GM06990 (cell line): ENCODE measurements around the gene TMEM272.
A peak's percentile ranks its signal among the peaks of the same experiment; 100 is the strongest.

ENCODE experiments used
- DNase-seq: peaks from one replicate; pipeline ENCODE4 v3.0.0-alpha.2; 2011; ENCODE audit not compliant: insufficient read length; ENCODE audit errors: extremely low read depth
- H3K27me3 ChIP-seq: replicated peaks from 2 replicates; pipeline ENCODE4 v1.6.0; 2011; ENCODE audit warnings: low read length; ENCODE audit not compliant: control insufficient read depth, insufficient read depth
- H3K36me3 ChIP-seq: 2 replicates; pipeline ENCODE4 v1.5.1; 2011; ENCODE audit warnings: low read length; ENCODE audit not compliant: control insufficient read depth, insufficient read depth
- H3K4me3 ChIP-seq: replicated peaks from 2 replicates; pipeline ENCODE4 v1.5.1; 2011; ENCODE audit warnings: low read depth, mild to moderate bottlenecking, control low read depth, low read length
- TF ChIP-seq, protein P1 (sequence below): IDR thresholded peaks from 2 replicates; pipeline ENCODE4 v1.5.1; 2011; ENCODE audit warnings: low read length, control low read depth, mild to moderate bottlenecking, inconsistent platforms; ENCODE audit not compliant: insufficient read depth, poor library complexity, severe bottlenecking

TMEM272 gene

DNA sequence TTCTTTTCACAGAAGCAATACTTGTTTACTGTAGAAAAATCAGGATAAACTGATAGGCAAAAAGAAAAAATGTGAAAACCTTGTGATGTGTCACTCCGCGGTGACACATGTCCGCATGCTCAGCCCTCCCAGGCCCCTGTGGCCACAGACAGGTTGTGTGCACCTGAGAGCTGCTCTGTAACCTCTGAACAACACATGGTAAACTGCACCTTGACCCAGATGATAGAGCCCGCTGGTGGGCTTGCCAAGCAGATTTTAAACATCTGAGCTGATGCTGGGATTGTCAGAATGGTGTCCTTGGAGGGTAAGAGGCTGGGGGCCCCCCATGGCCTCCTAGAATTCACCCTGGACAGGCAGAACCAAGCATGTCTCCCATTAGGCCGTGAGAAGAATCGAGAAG lies 74.8 kb downstream of the TMEM272 start:
- TF ChIP-seq, protein P1, sequence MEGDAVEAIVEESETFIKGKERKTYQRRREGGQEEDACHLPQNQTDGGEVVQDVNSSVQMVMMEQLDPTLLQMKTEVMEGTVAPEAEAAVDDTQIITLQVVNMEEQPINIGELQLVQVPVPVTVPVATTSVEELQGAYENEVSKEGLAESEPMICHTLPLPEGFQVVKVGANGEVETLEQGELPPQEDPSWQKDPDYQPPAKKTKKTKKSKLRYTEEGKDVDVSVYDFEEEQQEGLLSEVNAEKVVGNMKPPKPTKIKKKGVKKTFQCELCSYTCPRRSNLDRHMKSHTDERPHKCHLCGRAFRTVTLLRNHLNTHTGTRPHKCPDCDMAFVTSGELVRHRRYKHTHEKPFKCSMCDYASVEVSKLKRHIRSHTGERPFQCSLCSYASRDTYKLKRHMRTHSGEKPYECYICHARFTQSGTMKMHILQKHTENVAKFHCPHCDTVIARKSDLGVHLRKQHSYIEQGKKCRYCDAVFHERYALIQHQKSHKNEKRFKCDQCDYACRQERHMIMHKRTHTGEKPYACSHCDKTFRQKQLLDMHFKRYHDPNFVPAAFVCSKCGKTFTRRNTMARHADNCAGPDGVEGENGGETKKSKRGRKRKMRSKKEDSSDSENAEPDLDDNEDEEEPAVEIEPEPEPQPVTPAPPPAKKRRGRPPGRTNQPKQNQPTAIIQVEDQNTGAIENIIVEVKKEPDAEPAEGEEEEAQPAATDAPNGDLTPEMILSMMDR = no peak
- DNase-seq = no peak

DNA sequence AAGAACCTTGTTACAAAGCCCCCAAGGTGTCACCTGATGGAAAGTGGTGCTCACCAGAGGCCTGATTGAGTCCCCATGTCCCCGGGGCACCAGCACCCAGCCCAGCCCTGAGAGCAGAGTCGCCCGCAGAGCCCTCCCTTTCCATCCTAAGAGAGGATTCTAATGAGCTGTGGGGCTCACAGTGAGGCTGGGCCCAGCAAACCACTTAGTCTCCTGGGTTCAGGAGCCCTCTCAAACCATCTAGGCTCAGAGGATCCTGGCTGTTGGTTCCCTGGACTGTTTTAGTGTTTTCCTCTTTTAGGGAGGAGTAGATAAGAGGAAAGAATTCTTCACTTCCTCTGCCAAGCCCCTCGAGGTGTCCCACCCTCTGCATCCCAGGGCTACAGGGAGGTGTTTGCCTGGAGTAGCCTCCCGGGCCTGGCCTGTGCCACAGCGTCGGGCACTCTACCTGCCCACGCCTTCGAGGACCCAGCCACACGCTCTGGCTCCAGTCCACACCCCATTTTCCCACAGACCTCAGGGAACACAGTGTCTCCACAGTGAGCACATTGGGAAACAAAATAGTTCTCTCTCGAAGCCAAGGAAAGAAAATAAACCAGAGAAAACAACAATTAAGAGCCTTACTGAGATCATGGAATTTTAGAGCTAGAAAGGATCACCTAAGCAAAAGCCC lies 75.4 kb downstream of the TMEM272 start:
- TF ChIP-seq, protein P1 = no peak
- H3K27me3 ChIP-seq = no peaks in the 10 kb centered on the region
- DNase-seq = no peak
- H3K4me3 ChIP-seq = no peak overlapping the region
- no peaks in the 10 kb centered on the region; the same call in none of the 2 replicates for H3K36me3 ChIP-seq

More for the DNA sequence above, 74.8 kb downstream of the TMEM272 start:
- no peaks in the 10 kb centered on the region for H3K27me3 ChIP-seq
- no peaks in the 10 kb centered on the region; the same call in none of the 2 replicates for H3K36me3 ChIP-seq
- no peak overlapping the region for H3K4me3 ChIP-seq

DNA sequence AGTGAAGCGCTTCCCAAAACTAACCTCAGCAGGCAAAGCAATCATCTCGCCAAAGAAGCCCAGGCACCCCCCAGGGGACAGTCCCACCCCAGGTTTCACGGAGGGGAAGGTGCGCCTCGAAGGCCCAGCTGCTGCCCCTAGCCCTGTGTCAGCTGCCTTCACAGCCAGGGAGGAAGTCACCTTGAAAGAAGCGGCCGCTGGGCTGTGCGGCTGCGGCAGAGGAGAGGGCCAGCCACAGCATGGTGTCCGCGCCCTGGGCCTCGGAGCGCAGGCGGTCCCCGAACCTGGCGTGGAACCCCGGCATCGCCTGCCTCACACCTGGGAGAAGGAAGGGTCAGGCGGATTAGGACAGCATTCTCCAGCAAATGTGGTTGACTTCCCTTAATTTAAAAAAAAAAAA lies 76.0 kb downstream of the TMEM272 start:
- Histone ChIP-seq H3K36me3 (no peaks in the 10 kb centered on the region; the same call in none of the 2 replicates), H3K27me3 (no peaks in the 10 kb centered on the region), H3K4me3 (no peak overlapping the region)
- TF ChIP-seq, protein P1 = no peak
- DNase-seq = no peak

DNA sequence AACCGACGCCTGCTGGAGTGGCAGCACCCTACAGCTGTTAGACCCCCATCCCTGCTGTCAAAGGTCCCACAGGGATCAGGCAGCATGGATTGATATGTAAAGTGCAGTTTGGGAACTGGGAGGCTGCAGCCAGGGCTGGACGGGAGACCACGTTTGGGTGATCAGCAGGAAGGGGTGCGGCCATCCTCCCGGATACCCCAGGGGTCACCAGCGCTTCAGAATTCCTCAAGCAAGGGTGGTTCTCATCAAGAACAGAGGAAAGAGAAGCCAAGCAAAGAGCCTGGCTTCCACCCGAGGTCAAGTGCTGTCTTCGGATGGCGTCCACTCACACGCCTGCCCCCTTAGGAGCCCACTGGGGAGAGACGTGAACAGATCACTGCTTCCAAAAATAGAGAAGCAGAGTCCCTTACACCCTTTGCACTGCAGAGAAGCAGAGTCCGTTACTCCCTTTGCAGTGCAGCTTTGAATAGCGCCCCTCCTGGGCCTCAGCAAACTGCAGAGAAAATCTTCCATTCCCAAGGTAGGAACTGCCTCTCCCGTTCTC lies 76.5 kb downstream of the TMEM272 start:
- TF ChIP-seq, protein P1 = no peak
- no peak for DNase-seq
- no peaks in the 10 kb centered on the region; the same call in none of the 2 replicates for H3K36me3 ChIP-seq
- H3K27me3 ChIP-seq = no peaks in the 10 kb centered on the region
- H3K4me3 ChIP-seq = no peak overlapping the region

DNA sequence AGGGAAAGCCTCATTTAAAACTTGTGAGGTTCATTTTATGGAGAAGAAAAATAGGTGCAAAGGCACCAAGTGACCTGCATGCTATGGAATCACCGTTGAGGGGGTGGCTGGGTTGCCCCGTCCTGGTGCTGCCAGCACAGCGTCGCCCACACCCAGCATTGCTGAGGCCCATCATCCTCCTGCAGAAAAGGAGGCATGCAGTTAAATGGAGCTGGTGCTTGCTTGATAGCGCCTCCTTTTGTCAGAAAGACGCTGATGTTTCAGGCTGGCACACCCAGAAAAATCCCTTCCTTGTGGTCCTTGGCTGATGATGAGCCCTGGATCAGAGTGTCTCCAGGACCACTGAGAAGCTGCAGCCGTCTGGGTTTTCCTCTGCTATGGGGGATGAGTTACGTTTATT lies 77.9 kb downstream of the TMEM272 start:
- TF ChIP-seq, protein P1 = peak; percentile 24
- no peaks in the 10 kb centered on the region for H3K27me3 ChIP-seq
- no peak for DNase-seq
- H3K4me3 ChIP-seq = no peak overlapping the region
- H3K36me3 ChIP-seq = no peaks in the 10 kb centered on the region; the same call in none of the 2 replicates
